HG02981 (cell line): ENCODE measurements around the gene EFCAB6.

Experiments
- ATAC-seq: cut with Tn5 transposase; IDR thresholded peaks from one replicate; pipeline ENCODE4 v1.9.1; 2021; ENCODE audit warnings: mild to moderate bottlenecking, moderate library complexity; ENCODE audit not compliant: unreplicated experiment

EFCAB6 gene

GRCh38 chr22:43554694-43555365, 257.3 kb downstream of the EFCAB6 start:
- no peak for ATAC-seq

- no peak for ATAC-seq
Measured at GRCh38 chr22:43554259-43554636, 257.9 kb downstream of the EFCAB6 start.

GRCh38 chr22:43553451-43554258, 258.4 kb downstream of the EFCAB6 start:
- ATAC-seq, result no peak

GRCh38 chr22:43550672-43551071, 261.4 kb downstream of the EFCAB6 start:
- no peak for ATAC-seq

- no peak for ATAC-seq
Measured at GRCh38 chr22:43550024-43550620, 262.0 kb downstream of the EFCAB6 start.

- ATAC-seq, result no peak
Measured at GRCh38 chr22:43546186-43546585, 265.9 kb downstream of the EFCAB6 start.

- no peak for ATAC-seq
Measured at GRCh38 chr22:43544289-43544673, 267.8 kb downstream of the EFCAB6 start.

GRCh38 chr22:43543522-43544288, 268.4 kb downstream of the EFCAB6 start:
- no peak for ATAC-seq

- no peak for ATAC-seq
Measured at GRCh38 chr22:43542681-43543521, 269.2 kb downstream of the EFCAB6 start.

- ATAC-seq, result no peak
Measured at GRCh38 chr22:43541462-43542407, 270.4 kb downstream of the EFCAB6 start.

- no peak for ATAC-seq
Measured at GRCh38 chr22:43541022-43541421, 271.1 kb downstream of the EFCAB6 start.

GRCh38 chr22:43540529-43540923, 271.6 kb downstream of the EFCAB6 start:
- ATAC-seq, result no peak

GRCh38 chr22:43539572-43540528, 272.3 kb downstream of the EFCAB6 start:
- no peak for ATAC-seq

GRCh38 chr22:43537019-43537585, 275.0 kb downstream of the EFCAB6 start:
- no peak for ATAC-seq

GRCh38 chr22:43535741-43536140, 276.4 kb downstream of the EFCAB6 start:
- ATAC-seq, result no peak

- no peak for ATAC-seq
Measured at GRCh38 chr22:43535336-43535735, 276.8 kb downstream of the EFCAB6 start.

GRCh38 chr22:43534916-43535315, 277.2 kb downstream of the EFCAB6 start:
- ATAC-seq, result no peak
